H7 (cell line): ENCODE results near the gene DNAJC22. TPM values are rescaled to one million over a fixed set of nuclear protein-coding genes. Genes with fewer than 3 reads are reported as not detected.
A peak's percentile ranks its signal among the peaks of the same experiment; 100 is the strongest.
"Not testable (repeated sequence)": the region's sequence is repeated elsewhere in the genome, so short reads cannot be mapped to it uniquely, and the experiment has no call there.

Experiments used
- DNase-seq: peaks from one replicate; pipeline ENCODE4 v3.0.0; 2012
- H3K27me3 ChIP-seq: 2 replicates; pipeline ENCODE4 v1.6.0; 2011; ENCODE audit warnings: mild to moderate bottlenecking, low read length; ENCODE audit not compliant: control insufficient read depth, insufficient read depth
- H3K36me3 ChIP-seq: replicated peaks from 2 replicates; pipeline ENCODE4 v1.5.1; 2011; ENCODE audit warnings: low read length; ENCODE audit not compliant: control insufficient read depth, insufficient read depth
- H3K4me3 ChIP-seq: 2 replicates; pipeline ENCODE4 v1.5.1; 2011; ENCODE audit warnings: low read depth, mild to moderate bottlenecking, control low read depth, low read length, moderate library complexity; ENCODE audit not compliant: insufficient read depth
- total RNA-seq: library from RNA; depleted of rRNA; stranded (reverse); fragments of >200 nt; shearing (Covaris generic); gene quantifications from 2 replicates; pipeline ENCODE4 v1.2.3, GENCODE V29; 2014; rRNA removed

The DNAJC22 gene
- 0.15 and 0.35 TPM in 2 replicates for total RNA-seq

GRCh38 chr12:49346659-49347310, at the start of gene DNAJC22:
DNAJC22 (plus strand) TSS chr12:49346888; CDS start chr12:49348873, 1,985 bp downstream.
- Histone ChIP-seq H3K27me3 (peaks cover 78% of the 10 kb centered on the region), H3K4me3 (peak within 1 kb of the TSS; percentile 40), H3K36me3 (no peaks in the 10 kb centered on the region)
- peak; percentile 85 for DNase-seq

DNA sequence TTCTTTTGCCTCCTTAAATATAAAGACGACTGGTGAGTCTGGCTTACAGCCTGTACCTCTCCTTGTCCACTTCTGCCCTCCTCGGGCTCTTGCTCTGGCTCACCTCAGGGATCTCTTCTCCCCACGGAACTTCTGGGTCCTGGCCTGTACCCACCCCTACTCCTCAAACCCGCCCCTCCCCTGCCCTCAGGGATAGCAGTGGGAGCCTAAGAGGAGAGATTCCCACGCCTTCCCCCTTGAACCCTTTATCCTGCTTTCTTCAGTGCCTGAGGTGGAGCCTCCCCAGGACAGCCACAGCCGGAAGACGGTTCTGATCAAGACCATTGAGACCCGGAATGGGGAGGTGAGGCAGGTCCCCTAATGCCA, 49.0 kb upstream of the DNAJC22 start:
- Histone ChIP-seq H3K27me3 (peaks cover 61% of the 10 kb centered on the region), H3K36me3 (no peaks in the 10 kb centered on the region), H3K4me3 (peak overlapping the region; percentile 16; the same call in 1 of the 2 replicates)
- no peak for DNase-seq

- Histone ChIP-seq H3K4me3 (no peak overlapping the region), H3K36me3 (no peaks in the 10 kb centered on the region), H3K27me3 (peaks cover 60% of the 10 kb centered on the region)
- no peak for DNase-seq
Measured at GRCh38 chr12:49298160-49298559, 48.5 kb upstream of the DNAJC22 start.

DNA sequence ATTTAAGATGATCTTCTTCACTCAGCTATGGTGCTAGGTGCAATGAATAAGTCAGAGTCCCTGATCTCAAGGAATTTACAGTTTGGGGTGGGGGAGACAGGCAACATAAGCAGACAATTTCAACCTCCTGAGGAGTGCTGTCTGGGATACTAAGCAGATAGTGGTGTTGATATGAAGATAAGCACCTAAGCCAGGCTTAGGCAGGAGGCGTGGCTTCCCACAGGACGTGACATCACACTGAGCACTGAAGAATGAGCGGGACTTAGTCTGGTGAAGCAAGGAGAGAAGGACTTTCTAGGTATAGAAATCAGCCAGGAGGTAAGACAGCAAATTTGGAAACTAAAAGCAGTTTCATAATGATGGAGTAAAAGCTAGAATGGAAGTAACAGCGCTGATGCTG, 44.9 kb upstream of the DNAJC22 start:
- Histone ChIP-seq H3K27me3 (peaks cover 24% of the 10 kb centered on the region), H3K36me3 (no peaks in the 10 kb centered on the region), H3K4me3 (no peak overlapping the region)
- DNase-seq: no peak

GRCh38 chr12:49304161-49304560, 42.5 kb upstream of the DNAJC22 start:
- Histone ChIP-seq H3K4me3 (no peak overlapping the region), H3K27me3 (peaks cover 4% of the 10 kb centered on the region), H3K36me3 (no peaks in the 10 kb centered on the region)
- no peak for DNase-seq

- DNase-seq: no peak
Measured at GRCh38 chr12:49305762-49306510, 40.8 kb upstream of the DNAJC22 start.

GRCh38 chr12:49309386-49309785, 37.3 kb upstream of the DNAJC22 start:
- no peak for DNase-seq
- H3K4me3 ChIP-seq: no peak overlapping the region
- H3K27me3 ChIP-seq: no peaks in the 10 kb centered on the region
- H3K36me3 ChIP-seq: no peaks in the 10 kb centered on the region

More at GRCh38 chr12:49305762-49306510, 40.8 kb upstream of the DNAJC22 start:
- no peaks in the 10 kb centered on the region for H3K36me3 ChIP-seq
- no peak overlapping the region for H3K4me3 ChIP-seq
- H3K27me3 ChIP-seq: peaks cover 4% of the 10 kb centered on the region

- H3K36me3 ChIP-seq, H3K4me3 ChIP-seq, DNase-seq, H3K27me3 ChIP-seq: not testable (repeated sequence)
Measured at GRCh38 chr12:49310451-49311000, 36.2 kb upstream of the DNAJC22 start.

DNA sequence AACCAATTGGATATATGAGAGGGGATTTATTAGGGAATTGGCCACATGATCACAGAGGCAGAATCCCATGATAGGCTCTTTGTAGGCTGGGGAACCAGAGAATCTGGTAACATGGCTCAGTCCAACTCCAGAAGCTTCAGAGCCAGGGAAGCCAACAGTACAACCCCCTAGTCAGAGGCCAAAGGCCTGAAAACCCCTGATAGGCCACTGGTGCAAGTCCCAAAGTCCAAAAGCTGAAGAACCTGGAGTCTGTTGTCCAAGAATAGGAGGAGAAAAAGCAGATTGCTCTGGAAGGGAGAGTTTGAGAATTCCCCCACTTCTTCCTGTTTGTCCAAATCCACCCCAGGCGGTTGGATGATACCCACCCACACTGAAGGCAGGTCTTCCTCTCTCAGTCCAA, 31.9 kb upstream of the DNAJC22 start:
- no peaks in the 10 kb centered on the region for H3K27me3 ChIP-seq
- no peak for DNase-seq
- H3K36me3 ChIP-seq: no peaks in the 10 kb centered on the region

DNA sequence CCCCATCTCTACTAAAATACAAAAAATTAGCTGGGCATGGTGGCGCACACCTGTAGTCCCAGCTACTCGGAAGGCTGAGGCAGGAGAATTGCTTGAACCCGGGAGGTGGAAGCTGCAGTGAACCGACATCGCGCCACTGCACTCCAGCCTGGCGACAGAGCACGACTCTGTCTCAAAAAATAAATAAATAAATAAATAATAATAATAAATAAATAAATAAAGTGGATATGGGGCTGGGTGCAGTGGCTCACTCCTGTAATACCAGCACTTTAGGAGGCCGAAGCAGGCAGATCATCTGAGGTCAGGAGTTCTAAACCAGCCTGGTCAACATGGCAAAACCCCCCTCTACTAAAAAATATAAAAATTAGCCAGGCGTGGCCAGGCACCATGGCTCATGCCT, 29.6 kb upstream of the DNAJC22 start:
- H3K27me3 ChIP-seq, DNase-seq, H3K36me3 ChIP-seq, H3K4me3 ChIP-seq: not testable (repeated sequence)

More for the DNA sequence above, 31.9 kb upstream of the DNAJC22 start:
- no peak overlapping the region for H3K4me3 ChIP-seq

GRCh38 chr12:49320411-49321103, 26.1 kb upstream of the DNAJC22 start:
- H3K4me3 ChIP-seq, DNase-seq, H3K27me3 ChIP-seq, H3K36me3 ChIP-seq: not testable (repeated sequence)

- H3K4me3 ChIP-seq: peak overlapping the region; percentile 78
- peaks cover 10% of the 10 kb centered on the region for H3K36me3 ChIP-seq
- DNase-seq: no peak
- no peaks in the 10 kb centered on the region for H3K27me3 ChIP-seq
Measured at GRCh38 chr12:49322367-49322707, 24.4 kb upstream of the DNAJC22 start.

DNA sequence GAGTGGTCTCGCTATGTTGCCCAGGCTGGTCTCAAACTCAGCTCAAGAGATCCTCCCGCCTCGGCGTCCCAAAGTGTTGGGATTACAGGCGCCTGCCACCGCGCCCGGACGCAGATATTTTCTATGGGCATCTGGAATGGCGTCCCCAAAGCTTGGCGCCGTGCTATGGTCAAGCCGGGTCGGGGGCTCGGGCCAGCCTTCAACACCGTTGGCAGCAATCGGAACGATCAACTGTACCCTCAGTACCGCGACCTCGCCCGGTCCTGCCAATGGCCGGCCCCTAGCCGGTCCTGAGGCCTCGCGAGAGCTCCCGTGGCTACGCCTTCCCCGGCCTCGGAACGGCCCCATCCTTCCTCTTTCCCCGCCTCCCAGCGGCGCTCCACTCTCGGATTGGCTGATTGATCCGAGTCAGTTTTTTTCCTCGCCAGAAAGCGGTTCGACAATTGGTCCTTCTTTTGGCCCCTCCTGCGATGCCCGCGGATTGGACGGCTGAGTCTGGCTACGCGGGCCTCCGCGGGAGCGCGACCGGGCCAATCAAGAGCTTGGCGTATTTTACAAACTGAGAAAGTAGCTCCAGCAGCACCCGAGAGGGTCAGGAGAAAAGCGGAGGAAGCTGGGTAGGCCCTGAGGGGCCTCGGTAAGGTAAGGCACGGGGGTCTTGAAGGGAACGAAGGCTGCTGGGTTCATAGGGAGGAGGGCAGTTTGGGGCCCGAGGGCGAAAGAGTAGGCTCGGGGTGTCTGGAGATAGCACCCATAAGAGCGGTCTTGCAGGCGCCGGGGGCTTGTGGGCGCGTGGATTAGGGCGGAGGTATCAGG, 23.8 kb upstream of the DNAJC22 start, which contains the start of gene TROAP:
TSS of gene TROAP (plus strand) at position 548 of the 816 bp plus-strand sequence. CDS start 354 bp downstream, outside the sequence.
- Histone ChIP-seq H3K4me3 (peak within 1 kb of the TSS; percentile 95), H3K27me3 (no peaks in the 10 kb centered on the region), H3K36me3 (peaks cover 13% of the 10 kb centered on the region)
- peak; percentile 99 for DNase-seq
